Cerebellar cortex (tissue), 1 donor: ENCODE results near the gene RAB1A.
"Not testable (repeated sequence)": the region's sequence is repeated elsewhere in the genome, so short reads cannot be mapped to it uniquely, and the experiment has no call there.

Source experiments
- DNase-seq: peaks from one replicate; pipeline ENCODE4 v3.0.0-alpha.2; 2015; ENCODE audit warnings: low spot score

Gene RAB1A

DNA sequence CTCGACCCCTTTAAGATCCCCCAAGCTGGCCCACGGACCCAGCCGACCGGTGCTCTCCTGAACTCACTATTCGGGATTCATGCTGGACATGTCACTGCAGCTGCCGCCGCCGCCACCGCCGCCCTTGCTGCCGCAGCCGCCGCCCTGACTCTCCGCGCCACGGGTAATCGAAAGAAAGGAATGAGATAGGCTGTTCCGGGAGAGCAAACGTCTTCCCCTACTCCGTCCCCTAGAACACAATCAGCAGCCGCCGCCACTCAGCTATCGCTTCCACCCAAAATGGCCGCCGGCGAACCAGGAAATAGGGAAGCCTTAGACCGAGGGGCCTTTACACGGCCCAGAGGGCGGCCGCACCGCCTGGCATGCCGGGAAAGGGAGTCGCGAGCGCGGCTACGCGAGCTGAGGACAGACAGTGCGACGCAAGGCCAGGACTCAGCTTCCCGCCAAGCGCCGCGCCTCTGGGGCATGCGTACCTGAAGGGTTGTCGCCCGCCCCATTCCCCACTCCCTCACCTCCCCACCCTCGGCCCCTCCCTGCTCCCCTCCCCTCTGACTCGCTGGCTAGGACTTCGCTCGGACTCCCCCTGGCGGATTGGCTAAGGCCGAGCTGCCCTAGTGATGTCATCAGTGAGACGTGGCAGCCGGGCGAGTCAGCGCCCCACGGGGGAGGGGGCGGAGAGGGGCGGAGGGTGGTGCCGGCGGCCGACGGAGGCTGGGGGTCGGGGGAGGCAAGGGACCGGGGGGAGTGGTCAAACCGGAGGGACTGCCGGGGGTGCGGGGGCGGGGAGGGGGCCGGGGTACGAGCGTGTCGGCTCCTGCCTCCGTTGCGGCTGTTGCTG, at the start of gene RAB1A:
TSS of gene RAB1A (minus strand) at position 281 of the 838 bp plus-strand sequence. CDS start at position 90, 191 bp downstream.
- DNase-seq: peak; percentile 99

DNA sequence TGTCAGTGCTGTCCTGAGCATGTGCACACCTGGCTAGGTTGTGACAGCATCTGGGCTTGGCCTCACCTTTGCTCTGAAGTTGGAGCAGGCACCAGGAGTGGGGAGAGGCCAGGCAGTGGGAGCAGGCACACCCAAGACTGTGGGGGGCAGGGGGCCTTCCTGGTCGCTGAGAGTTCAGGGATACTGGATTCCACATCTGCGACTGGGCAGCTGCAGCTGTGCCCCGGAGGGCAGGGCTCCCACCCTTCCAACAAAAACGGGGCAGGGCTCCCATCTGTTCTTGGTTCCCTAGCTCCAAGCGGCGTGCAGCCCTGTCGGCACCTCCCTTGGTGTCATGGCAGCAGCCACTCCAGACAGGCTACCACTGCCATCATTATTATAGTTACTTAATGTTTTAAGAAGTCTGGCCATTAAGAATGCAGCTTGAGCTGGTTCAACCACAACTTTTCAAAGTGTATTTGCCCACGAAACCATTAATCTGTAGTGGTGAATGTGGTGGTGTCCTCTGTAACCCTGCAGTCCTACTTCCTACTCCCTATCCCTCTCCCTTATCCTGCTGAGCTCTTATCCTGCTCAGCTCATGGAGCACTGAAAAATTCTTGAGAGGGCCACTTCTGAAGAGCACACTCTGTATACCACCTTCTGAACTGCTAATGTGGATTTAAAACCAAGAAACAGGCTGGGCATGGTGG, 48.0 kb upstream of the RAB1A start:
- no peak for DNase-seq

GRCh38 chr2:65175894-65176530, 46.1 kb upstream of the RAB1A start:
- no peak for DNase-seq

DNA sequence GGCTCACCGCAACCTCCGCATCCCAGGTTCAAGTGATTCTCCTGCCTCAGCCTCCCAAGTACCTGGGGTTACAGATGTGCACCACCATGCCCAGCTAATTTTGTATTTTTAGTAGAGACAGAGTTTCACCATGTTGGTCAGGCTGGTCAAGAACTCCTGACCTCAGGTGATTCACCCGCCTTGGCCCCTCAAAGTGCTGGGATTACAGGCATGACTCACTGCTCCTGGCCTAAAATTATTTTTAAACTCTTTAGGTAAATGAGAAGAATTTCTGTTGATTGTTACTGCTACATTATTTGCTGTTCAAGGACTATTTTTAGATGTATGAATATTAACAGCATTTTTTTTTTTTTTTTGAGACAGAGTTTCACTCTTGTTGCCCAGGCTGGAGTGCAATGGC, 44.1 kb upstream of the RAB1A start:
- not testable (repeated sequence) for DNase-seq

DNA sequence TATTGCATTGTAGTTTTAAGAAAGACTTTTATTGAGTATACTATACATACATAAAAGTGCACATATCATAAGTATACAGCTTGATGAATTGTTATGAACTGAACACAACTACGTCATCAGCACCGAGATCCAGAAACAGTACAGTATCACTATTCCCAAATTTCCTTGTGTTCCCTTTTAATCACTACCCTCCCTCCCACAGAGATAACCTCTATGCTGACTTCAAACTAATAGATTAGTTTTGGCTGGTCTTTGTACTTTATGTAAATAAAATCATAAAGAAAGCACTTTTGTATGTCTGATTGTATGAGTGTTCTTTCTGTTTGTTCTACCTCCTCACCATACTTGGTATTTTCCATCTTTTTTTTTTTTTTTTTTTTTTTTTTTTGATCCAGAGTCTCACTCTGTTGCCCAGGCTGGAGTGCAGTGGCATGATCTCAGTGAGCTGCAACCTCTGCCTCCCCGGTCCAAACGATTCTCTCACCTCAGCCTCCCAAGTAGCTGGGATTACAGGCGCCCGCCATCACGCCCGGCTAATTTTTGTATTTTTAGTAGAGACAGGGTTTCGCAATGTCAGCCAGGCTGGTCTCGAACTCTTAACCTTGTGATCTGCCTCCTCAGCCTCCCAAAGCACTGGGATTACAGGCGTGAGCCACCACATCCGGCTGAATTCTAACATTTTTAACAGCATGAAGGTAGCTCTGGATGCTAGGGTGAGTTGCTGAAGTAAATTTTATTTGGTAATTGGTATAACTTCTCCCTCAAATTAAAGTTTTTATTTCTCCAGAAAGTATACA, 43.3 kb upstream of the RAB1A start:
- DNase-seq: no peak

DNA sequence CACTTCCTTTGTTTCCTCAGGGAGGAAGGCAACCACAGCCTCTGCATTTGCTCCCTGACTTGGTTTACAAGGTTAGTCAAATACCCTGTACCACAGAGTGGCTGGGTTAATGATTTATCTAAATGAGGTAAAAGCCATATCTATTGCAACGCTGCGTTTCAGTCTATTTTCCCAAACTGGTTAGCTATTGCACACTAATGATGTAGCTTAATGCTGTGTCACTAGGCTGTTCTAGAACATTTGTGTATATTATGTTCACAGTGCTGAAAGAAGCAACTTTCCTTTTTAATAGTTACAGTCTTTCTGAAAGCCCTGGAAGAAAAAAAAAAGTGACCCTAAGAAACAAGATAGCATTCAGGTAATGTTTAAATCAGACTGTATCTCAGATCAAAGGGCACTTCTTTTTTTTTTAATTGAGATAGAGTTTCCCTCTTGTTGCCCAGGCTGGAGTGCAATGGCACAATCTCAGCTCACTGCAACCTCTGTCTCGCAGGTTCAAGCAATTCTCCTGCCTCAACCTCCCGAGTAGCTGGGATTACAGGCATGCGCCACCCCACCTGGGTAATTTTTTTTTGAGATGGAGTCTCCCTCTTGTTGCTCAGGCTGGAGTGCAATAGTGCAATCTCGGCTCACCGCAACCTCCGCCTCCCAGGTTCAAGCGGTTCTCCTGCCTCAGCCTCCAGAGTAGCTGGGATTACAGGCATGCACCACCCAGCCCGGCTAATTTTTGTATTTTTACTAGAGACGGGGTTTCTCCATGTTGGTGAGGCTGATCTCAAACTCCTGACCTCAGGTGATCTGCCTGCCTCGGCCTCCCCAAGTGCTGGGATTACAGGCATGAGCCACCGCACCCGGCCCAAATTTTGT, 40.9 kb upstream of the RAB1A start:
- DNase-seq: not testable (repeated sequence)

- no peak for DNase-seq
Measured at GRCh38 chr2:65169760-65170136, 39.8 kb upstream of the RAB1A start.

- no peak for DNase-seq
Measured at GRCh38 chr2:65165558-65165957, 35.7 kb upstream of the RAB1A start.

GRCh38 chr2:65164426-65164891, 34.6 kb upstream of the RAB1A start:
- DNase-seq: no peak

DNA sequence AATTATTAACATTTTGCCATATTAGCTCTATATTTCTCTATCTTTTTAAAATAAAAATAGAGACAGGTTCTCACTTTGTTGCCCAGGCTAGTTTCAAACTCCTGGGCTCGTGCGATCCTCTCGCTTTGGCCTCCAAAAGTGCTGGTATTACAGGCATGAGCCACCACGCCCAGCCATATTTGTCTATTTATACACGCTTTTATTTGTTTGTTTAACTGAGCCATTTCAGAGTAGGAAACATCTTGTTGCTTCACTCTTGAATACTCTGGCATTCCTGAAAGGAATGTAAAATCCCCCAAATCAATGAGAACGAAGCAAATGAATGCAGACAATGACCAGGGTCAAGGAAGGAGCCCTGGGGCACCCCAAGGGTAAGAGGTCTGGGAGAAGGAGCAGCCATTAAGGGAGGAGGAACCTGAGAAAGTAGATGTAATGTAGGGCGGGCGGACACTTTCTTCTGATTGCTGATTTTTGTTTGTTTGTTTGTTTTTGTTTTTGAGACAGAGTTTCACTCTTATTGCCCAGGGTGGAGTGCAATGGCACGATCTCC, 31.7 kb upstream of the RAB1A start:
- DNase-seq: no peak

DNA sequence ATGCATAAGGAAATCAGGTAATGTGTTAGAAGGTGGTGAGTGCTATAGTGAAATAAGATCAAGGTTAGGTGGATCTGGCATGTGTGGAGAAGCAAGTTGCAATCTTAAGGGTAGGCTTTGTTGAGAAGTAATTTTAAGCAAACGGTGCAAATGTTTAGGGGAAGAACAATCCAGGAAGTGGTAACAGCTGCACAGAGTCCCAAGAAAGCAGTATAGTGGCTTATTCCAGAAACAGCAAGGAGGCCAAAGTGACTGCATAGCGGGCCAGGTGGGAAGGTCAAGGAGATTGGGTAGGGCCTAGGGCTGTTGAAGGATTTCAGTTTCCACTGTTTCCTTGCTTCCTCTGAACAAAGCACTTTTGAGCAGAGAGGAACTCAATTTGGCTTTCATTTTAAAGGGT, 30.0 kb upstream of the RAB1A start:
- no peak for DNase-seq

DNA sequence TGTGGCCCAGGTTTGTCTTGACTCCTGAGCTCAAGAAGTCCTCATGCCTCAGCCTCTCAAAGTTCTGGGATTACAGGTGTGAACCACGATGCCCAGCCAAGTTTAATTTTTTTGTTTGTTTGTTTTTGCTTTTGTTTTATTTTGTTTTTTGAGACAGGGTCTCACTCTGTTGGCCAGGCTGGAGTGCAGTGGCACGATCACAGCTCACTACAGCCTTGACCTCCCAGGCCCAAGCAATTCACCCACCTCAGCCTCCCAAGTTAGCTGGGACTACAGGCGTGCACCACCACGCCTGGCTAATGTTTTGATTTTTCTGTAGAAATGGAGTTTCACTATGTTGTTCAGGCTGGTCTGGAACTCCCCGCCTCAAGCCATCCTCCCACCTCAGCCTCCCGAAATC, 29.4 kb upstream of the RAB1A start:
- DNase-seq: no peak

DNA sequence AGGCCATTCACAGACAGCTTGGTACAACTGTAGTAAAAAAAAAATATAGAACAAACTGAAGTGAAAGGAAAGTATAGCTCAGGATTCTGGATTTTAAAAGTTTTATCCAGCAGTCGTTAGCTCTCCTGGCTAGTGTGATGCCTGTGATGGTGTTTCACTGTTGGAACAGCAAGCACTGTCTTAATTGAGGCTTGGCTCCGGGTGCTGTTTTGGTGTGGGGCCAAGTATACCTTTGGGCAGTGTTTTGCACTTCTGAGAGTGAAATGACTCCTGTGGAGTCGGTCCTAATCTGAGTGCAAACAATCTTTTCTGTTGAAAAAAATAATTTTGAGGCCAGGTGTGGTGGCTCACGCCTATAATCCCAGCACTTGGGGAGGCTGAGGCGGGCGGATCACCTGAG, 28.7 kb upstream of the RAB1A start:
- DNase-seq: no peak

DNA sequence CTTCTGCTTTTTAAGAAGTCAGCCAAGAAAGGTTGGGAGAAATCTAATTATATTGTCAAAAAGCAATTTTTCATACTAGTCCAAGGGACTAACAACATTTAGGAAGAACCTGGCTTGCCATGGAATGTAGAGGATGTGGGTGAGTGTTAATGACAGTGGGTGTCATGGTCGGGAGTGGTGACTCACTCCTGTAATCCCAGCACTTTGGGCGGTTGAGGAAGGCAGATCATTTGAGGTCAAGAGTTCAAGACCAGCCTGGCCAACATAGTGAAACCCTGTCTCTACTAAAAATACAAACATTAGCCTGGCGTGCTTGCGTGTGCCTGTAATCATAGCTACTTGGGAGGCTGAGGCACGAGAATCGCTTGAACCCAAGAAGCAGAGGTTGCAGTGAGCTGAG, 27.9 kb upstream of the RAB1A start:
- not testable (repeated sequence) for DNase-seq

- DNase-seq: no peak
Measured at GRCh38 chr2:65156041-65156440, 26.1 kb upstream of the RAB1A start.

DNA sequence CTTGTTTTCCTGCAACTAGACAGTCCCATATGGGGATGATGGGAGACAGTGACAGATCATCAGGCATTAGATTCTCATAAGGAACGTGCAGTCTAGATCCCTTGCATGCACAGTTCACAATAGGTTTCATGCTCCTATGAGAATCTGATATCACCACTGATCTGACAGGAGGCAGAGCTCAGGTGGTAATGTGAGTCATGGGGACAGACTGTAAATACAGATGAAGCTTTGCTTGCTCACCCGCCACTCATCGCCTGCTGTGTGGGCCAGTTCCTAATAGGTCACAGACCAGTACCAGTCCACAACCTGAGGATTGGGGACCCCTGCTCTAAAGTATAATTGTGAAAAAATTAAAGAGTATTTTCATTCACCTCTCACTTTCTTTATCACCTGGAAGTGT, 23.6 kb upstream of the RAB1A start:
- no peak for DNase-seq

- DNase-seq: no peak
Measured at GRCh38 chr2:65146078-65146477, 16.2 kb upstream of the RAB1A start.

- DNase-seq: no peak
Measured at GRCh38 chr2:65144571-65144970, 14.7 kb upstream of the RAB1A start.

- no peak for DNase-seq
Measured at GRCh38 chr2:65142515-65142914, 12.6 kb upstream of the RAB1A start.

- no peak for DNase-seq
Measured at GRCh38 chr2:65137197-65137775, 7.4 kb upstream of the RAB1A start.
